NB4 (cell line): ENCODE measurements around the gene BACH1.

Experiments
- POLR2A ChIP-seq: IDR thresholded peaks from 2 replicates; pipeline ENCODE4 v1.6.1; 2011; ENCODE audit warnings: mild to moderate bottlenecking; ENCODE audit not compliant: insufficient read length; ENCODE audit errors: extremely low read depth
- TF ChIP-seq, protein P1 (sequence below): IDR thresholded peaks from one replicate; pipeline ENCODE4 v1.5.1; 2012; ENCODE audit warnings: low read depth, low read length

DNA sequence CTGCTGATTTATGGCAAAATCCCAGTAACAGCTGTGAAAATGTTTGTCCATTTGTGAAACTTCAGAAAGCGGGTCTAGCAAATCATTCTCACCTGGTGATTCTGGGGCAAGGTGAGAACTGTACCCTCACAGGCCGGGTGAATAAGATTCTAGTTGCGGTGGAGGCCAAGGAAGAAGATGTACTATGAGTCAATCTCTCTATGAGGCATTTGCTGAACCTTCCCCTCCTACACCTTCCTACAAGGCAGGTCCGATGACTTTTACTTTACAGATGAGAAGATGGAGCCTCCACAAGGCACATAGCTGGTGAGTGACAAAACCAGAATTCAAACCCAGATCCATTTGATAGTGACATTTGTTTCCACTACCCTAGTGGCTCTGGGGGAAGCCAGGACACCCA, 72.7 kb downstream of the BACH1 start:
- TF ChIP-seq, protein P1, sequence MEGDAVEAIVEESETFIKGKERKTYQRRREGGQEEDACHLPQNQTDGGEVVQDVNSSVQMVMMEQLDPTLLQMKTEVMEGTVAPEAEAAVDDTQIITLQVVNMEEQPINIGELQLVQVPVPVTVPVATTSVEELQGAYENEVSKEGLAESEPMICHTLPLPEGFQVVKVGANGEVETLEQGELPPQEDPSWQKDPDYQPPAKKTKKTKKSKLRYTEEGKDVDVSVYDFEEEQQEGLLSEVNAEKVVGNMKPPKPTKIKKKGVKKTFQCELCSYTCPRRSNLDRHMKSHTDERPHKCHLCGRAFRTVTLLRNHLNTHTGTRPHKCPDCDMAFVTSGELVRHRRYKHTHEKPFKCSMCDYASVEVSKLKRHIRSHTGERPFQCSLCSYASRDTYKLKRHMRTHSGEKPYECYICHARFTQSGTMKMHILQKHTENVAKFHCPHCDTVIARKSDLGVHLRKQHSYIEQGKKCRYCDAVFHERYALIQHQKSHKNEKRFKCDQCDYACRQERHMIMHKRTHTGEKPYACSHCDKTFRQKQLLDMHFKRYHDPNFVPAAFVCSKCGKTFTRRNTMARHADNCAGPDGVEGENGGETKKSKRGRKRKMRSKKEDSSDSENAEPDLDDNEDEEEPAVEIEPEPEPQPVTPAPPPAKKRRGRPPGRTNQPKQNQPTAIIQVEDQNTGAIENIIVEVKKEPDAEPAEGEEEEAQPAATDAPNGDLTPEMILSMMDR: no peak
- no peak for TF ChIP-seq POLR2A
